Stimulated activated CD8-positive, alpha-beta memory T cell treated with anti-CD3 and anti-CD28 coated beads, Interleukin-4, amount 100 ng/mL, for 48 hours (primary cell): ENCODE results near the gene PRSS21.
A peak's percentile ranks its signal among the peaks of the same experiment; 100 is the strongest.

Experiments
- DNase-seq: peaks from one replicate; pipeline ENCODE4 v3.0.0-alpha.2; 2020

PRSS21 gene

GRCh38 chr16:2846511-2847310 is 29.7 kb downstream of the PRSS21 start:
- DNase-seq = no peak

GRCh38 chr16:2848933-2849725 is 32.1 kb downstream of the PRSS21 start:
- no peak for DNase-seq

- no peak for DNase-seq
Observed at GRCh38 chr16:2852003-2852730, 35.1 kb downstream of the PRSS21 start.

- DNase-seq = no peak
Observed at GRCh38 chr16:2852731-2853507, 35.9 kb downstream of the PRSS21 start.

GRCh38 chr16:2853531-2854073 is 36.6 kb downstream of the PRSS21 start:
- no peak for DNase-seq

- DNase-seq = peak; percentile 66
Observed at GRCh38 chr16:2854700-2855309, 37.8 kb downstream of the PRSS21 start.

GRCh38 chr16:2855536-2855935 is 38.5 kb downstream of the PRSS21 start:
- DNase-seq = no peak

GRCh38 chr16:2856061-2856670 is 39.1 kb downstream of the PRSS21 start:
- DNase-seq = peak; percentile 72

GRCh38 chr16:2856686-2857450 is 39.8 kb downstream of the PRSS21 start:
- DNase-seq = no peak

GRCh38 chr16:2857451-2858244 is 40.6 kb downstream of the PRSS21 start, which contains the start of gene PRSS22:
PRSS22 (minus strand) TSS chr16:2858170; CDS start chr16:2858104, 66 bp downstream.
- DNase-seq = no peak

GRCh38 chr16:2858245-2859025 is 41.4 kb downstream of the PRSS21 start:
- no peak for DNase-seq

- DNase-seq = no peak
Observed at GRCh38 chr16:2859686-2860265, 42.7 kb downstream of the PRSS21 start.

GRCh38 chr16:2860826-2861567 is 44.0 kb downstream of the PRSS21 start:
- DNase-seq = no peak

GRCh38 chr16:2865651-2866050 is 48.6 kb downstream of the PRSS21 start:
- DNase-seq = no peak

- no peak for DNase-seq
Observed at GRCh38 chr16:2866431-2866830, 49.4 kb downstream of the PRSS21 start.

- no peak for DNase-seq
Observed at GRCh38 chr16:2867661-2867986, 50.6 kb downstream of the PRSS21 start.

GRCh38 chr16:2867987-2868789 is 51.2 kb downstream of the PRSS21 start:
- peak; percentile 99 for DNase-seq
